HG03432 (cell line): ENCODE data around the gene MAGI2.

Source experiments
- ATAC-seq: cut with Tn5 transposase; IDR thresholded peaks from one replicate; pipeline ENCODE4 v1.9.1; 2021; ENCODE audit warnings: mild to moderate bottlenecking, moderate library complexity; ENCODE audit not compliant: unreplicated experiment

Gene MAGI2

DNA sequence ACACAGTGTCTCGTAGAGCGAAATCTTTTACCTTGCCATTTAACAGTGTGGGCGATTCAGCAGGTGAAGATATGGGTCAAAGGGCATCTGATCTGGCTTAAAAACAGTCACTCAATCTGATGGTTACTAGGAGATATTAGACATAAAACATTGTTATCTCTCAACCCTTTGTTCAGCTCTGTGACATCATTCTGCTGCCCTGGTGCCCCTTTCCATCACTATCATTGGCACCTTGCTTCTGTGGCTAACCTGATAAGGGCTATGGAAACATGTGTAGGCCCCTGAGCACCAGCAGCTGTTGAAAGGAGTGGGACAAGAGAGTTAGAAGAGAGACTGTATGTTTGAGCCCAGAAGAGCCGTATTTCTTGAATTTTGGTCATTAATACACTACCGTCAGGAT lies 1004.6 kb downstream of the MAGI2 start:
- ATAC-seq = no peak

DNA sequence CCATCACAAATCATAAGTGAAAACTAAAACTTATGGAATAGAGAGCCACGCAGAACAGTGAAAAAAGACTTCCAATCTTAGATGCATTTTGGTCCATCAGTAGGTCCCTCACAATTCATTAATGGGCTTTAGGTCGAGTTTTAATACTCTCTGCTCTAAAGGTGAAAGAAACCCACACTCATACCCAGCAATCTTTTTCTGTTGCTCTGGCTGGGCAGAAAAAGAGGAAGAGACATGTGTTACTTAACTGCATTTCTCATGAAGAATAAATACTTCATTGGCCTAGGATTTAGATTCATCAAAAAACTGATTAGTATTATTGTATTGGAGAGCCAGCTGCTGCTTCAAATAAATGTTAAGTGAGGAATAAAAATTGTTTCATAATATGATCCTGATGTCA lies 1009.2 kb downstream of the MAGI2 start:
- ATAC-seq = no peak

DNA sequence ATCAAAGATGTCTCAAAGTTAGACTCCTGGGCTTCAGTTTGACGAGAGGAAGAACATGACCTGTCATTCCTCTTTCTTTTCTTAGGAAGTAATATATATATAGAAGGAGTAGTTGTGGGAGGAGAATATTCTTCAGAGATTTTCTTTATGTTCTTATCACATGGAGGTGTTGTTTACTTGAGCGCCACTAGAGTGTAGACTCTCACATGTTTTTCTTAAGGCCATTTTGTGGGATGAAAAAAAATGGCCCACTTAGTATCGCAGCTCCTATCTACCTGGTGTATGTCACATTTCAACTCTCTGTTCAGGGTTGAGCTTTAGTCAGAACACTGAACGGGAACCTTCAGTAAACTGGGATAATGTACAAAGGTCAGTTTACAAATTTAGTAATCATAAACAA lies 1009.7 kb downstream of the MAGI2 start:
- ATAC-seq = no peak

DNA sequence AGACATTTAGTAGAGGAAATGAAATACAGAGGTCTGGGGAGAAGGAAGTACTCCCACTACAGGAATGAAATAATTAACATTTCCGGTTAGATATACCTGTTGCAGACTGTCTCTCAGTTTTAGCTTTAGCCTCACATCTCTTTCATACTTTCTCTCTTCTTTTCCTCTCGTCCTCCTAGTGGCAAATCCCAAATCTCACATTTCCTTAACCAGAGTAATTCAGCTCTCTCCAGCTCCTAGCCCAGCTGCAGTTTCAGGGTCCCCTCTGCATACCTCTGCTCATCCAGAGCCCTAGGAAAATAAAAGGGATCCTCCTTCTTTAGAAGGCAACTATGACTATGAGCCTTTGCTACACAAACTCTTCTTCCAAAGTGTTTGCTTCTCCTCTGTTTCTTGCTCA lies 1011.7 kb downstream of the MAGI2 start:
- no peak for ATAC-seq

DNA sequence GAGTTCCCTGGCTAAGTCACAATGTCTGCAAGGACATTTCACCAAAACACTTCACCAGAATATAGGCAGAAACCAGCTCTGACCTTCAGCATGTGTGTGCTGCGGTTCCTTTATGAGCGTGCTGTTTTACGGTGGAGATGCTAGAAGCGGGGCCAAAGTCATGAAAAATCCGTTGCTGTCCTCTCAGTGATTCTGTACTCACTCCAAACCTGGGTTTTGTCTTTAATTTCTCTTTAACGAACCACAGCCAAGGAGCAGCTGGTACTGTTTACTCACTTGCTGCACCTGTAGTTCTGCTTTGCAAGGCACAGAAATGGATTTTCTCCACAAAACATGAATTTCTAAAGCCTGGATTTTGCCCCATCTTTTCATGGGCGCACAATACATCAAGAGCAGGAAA lies 1015.0 kb downstream of the MAGI2 start:
- ATAC-seq = no peak

DNA sequence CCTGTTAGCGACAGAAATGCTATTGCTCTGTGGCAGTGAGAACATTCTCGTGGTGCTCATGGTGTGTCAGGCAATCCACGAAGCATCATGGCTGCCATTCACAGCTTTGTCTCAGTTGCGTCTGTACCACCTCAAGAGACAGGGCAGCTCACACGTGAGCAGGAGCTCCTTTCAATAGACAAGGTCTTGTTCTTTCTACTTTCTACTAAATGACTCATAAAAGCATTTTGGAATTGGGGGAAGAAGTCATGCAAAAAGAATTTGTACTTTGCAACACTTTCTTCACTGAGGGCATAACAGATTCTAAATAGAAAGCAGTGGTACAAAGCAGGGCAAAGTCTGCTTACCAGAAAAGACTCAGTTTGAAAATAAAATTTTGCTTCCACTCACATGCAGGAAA lies 1016.3 kb downstream of the MAGI2 start:
- no peak for ATAC-seq

DNA sequence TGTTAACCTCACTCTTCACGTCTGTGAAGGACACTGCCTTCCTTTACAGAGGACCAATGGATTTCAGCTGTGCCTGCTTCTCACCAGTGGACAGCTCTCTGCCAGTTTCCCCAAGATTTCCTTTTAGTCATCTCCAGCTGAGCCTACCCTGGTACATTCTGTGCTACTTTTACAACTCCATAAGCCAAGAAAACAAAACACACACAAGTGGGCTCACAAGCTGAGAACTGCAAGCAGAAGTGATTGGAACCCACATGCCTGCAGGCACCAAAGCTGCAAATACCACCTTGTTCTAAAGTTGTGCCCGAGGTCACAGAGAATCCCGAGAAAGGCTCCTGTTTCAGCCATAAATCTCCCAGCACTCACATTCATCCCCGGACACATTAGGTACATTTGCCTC lies 1018.1 kb downstream of the MAGI2 start:
- ATAC-seq = no peak

DNA sequence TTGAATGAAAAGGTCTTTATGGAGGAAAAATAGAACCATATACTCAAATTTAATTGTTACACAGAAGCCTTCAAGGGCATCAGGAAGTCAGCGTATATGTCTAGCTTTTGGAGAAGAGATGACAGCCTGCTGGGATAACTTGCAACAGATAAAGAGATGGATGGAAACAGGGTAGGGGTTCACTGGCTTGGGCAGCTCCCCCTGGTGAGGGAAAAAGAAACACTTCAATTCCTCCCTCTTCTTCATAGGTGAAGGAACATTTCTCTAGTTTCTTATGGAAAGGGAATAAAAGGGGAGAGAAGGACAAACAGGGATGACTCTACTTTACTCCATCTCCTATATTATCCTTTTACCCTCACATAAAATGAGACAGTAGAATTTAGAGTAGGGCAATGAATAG lies 1019.2 kb downstream of the MAGI2 start:
- ATAC-seq = no peak

DNA sequence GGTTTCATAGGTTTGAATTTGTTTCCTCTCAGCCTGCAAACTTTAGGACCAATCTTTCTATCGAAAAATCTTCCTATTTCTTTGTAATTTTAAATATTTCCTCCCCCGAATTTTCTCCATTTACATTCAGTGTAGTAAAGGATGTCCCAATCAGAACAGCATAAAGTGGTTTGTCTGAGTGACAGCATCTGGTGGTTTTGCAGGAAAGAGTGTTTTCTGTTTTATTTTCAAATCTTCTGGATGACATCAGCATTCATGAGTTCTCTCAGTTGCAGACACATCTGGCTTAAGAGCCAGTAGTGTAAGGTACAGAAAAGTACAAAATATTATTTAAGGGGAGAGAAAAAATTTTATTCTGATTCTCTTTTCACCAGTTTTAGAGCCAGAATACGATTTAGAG lies 1020.0 kb downstream of the MAGI2 start:
- ATAC-seq = no peak

DNA sequence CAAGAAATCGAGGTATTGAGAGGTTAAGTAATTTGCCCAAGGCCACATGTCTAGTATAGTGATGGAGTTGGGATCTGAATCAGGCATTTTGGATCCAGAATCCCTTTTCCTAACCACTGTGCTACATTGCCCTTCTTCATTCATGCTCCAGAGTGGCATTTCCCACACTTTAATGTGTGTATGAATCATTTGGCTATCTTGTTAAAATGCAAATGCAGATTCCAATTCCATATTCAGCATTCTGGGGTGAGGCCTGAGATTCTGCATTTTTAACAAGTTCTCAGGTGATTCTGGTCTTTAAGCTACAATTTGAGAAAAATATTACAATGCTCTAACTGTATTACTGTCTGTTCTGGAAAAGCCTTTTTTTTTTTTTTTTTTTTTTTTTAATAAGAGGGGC lies 1023.6 kb downstream of the MAGI2 start:
- ATAC-seq = no peak

DNA sequence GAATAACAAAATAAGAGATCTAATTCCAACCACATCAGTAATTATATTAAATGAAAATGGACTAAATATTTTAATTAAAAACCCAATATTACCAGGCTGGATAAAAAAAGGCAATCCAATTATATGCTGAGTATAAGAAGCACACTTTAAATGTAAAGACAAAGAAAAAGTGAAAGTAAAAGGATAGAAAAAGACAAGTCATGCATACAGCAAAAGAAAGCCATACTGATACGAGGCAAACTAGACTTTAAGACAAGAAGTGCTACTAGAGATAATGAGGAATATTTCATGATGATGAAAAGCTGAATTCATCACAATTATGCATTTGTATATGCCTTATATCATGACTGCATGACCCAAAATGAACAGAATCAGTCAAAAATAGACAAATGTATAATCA lies 1026.3 kb downstream of the MAGI2 start:
- no peak for ATAC-seq

DNA sequence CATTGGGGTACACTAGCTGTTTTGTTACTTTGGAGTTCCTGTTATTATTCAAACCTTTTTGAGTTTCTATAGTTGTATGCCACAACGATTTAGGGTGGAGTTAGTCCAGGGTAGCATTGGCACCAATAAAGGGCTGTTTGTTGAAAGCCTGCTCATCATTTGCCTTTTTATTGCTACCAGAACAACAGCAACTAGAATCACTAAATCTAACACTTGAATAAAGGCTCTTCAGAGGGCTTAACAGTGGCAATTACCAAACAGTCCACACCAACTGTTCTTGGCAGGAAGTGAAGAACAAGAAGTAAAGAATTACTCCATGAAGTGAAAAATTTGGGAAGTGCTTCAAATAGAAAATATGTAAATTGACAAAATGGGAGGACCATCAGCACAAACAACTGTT lies 1033.5 kb downstream of the MAGI2 start:
- no peak for ATAC-seq

DNA sequence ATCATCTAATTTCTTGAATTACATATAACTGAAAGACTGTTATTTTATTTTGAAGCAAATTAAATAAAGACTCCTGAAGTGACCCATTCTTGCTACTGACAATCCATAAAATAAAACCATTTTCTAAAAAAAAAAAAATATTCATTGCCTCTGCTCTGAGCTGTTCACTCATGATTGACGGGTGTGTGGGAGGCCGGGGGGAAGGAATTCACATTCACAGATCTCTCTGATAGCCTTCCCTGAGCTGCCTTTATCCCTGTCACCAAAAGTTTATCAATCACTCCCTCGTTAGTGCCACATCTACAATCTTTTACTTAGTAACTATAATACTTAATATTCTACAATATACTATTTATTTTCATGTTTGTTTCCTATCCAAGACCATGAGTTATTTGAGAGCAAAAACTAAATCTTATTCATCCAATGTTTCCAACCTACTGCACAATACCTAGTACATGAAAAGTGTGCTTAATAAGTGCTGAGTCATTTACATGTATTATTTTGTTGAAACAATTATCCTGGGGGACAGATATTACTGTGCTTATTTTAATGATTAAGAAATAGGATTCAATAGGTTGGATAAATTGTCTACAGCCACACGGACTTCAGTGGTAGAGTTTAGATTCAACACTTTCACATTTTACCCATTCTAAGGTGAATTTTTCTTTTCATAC lies 1036.2 kb downstream of the MAGI2 start:
- ATAC-seq = no peak

DNA sequence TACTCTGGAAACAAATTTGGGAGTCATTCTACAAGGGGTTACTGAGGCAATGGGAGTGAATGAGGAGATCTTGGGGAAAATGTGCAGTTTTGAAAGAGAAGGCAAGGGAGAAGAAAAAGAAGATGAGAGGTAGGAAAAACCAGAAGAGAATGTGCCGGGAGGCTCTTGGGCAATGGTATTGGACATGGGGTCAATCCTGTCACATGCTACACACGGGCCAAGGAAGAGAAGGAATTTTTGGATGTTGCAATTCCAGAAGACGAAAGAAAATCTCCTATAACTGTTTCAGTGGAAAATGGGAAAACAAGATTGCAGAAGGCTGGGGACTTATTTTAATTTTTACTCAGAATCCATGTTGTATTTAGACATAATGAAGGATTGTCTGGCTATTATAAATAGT lies 1039.9 kb downstream of the MAGI2 start:
- no peak for ATAC-seq

DNA sequence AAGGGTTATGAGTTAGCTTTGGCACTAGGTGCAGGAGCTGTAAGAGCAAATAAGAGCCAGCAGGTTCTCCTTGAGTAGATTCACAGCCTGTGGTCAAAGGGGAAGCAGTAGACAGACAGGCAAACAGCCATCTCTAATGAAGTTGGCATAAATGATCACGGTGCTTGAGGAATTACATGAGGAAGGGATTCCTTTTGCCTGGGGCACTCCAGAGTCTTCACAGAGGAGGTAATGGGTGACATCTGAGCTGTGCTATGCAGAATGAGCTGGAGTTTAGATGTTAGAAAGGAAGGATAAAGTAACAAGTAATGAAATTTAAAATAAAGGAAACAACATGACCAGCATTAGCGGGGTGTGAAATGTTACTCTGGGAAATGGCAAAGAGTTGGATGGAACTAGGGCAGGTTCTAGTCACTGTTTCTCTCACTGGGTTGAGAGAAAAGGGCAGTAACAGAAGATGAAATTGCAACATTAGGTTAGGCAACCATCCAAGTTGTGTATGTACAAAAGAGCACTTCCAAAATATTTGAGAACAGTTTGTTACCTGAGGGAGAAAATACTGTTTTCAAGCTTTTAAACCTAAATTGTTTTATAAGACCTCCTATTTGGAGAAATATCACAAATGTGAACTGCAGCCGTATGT lies 1041.1 kb downstream of the MAGI2 start:
- ATAC-seq = no peak

DNA sequence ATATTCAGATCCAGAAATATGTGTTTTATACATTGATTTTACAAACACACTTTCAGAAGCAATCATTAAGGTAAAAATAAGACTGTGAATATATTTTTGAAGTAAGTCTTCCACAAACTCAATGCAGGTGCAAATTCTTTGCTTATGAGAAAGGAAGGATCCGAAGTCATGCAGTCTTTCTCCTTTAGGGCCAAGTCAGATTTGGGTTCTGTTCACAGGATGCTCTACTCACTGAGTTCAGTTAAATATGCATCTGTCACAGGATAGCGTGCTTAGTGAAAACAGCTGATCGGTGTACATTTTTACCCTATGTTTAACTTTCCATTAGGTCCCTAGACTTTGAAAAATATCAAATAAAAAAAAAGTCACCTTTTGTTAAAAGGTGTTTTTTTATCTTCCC lies 1046.4 kb downstream of the MAGI2 start:
- ATAC-seq = no peak

DNA sequence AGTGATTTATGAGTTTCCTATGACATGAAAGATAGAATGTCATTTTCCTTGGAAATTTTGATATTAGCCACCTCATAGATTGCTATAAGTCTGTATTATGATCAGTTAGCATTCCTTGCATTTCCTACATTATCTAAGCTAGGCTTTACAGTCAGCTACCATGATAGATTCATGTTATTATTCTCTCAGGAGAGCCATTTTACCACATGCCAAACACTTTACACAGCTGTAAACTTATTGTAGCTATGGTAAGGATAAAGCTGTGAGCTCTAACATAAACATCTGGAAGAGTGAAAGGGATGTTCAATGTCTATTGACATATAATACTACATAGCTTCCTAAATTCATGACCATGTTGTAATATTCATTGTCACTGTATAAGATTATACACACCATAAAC lies 1046.9 kb downstream of the MAGI2 start:
- ATAC-seq = no peak

DNA sequence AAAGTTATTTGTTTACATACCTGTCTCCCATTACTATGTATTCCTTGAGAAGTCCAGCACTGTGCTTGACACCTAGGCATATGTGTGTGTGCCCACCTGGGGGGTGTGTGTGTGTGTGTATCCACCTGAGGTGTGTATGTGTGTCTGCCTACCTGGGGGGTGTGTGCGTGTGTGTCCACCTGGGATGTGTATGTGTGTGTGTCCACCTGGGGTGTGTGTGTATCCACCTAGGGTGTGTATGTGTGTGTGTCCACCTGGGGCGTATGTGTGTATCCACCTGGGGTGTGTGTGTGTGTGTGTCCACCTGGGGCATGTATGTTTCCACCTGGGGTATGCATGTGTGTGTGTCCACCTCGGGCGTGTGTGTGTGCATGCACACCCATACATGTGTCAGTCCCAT lies 1051.4 kb downstream of the MAGI2 start:
- ATAC-seq = no peak

DNA sequence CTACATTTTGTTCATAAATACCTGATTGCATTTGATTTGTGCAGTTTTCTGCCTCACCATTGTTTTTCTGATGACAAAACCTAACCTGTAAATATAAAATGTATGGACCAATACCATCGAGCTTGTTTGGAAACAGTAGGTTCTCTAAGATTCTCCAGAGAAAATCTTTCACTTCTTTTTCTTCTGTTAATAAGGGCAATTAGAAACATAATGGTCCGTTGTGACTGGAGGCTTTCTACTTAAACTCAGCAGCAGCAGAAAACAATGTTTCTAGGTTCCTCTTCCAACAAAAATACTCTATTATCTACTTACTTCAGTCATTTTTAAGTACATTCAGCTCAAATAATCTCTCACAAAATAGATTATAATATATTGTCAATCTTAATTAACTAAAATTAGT lies 1053.4 kb downstream of the MAGI2 start:
- ATAC-seq = no peak

DNA sequence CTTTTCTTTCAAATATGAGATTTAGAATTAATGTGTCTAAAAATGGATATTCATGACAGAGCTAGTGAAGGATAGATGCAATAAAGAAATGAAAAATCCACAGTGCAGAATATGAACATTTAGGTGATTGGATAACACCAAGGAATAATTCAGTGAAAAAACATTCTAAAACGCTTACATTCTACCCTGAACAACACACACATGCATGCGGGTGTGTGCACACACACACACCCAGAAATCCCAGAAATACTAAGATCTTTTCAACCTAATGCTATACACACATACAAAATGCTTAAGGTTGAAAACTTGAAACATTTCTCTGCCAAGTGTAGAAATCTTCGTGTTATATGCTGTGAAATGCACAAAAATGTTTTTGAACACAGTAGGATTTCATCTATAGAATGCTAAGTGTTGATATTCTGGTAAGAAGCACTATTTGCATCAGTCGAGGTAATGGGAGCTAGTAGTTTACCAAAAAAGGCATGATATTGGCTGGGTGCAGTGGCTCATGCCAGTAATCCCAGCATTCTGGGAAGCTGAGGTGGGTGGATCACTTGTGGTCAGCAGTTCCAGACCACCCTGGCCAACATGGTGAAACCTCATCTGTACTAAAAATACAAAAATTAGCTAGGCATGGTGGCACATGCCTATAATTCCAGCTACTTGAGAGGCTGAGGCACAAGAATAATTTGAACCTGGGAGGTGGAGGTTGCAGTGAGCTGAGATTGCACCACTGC lies 1054.3 kb downstream of the MAGI2 start:
- ATAC-seq = no peak

DNA sequence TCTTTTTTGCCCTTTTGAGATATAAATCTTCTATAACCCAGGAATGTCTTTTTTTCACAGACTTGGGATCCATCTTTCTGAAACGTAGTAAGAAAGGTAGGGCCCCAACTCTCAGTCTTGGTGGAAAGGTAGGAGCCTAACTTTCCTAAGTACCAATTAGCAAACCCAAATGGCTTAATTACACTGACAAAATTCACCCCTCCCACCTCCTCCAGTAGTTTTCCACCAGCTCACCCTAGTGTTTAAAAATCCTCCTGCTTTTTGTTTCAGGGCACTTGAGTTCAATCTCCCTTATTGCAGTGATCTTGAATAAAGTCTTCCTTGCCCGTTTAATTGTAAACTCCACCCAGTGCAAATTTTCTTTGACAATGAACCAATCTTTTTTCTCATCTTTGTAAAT lies 1054.9 kb downstream of the MAGI2 start:
- no peak for ATAC-seq

DNA sequence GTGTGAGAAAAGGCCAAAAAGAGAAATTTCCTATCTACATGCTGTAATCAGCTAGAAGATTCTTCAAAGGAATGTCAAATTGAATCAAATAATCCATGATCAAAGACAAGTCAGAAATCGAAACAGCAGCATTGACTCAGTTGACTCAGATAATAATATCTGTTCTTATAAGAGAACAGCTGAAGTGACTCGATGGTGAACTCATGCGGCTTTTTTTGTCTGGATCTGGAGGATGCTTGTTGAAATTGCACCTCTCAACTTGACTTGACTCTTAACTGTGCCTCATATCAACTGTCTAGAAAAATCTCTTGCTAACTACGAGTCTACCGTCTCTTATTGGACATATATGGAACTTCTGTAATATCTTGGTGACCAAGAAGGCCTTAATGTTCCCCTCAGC lies 1055.4 kb downstream of the MAGI2 start:
- ATAC-seq = no peak
